IPS-11a (cell line): ENCODE data around the gene ZFAND2B.

Experiments
- H3K4me3 ChIP-seq: one replicate; pipeline ENCODE4 v1.5.1; 2013; ENCODE audit warnings: low read depth, low read length, control low read depth

The ZFAND2B gene

GRCh38 chr2:219206328-219207133, at the start of gene ZFAND2B:
ZFAND2B (plus strand) TSS chr2:219206782; CDS start chr2:219206988, 206 bp downstream.
- H3K4me3 ChIP-seq, result peak within 1 kb of the TSS; percentile 73

- H3K4me3 ChIP-seq, result no peak overlapping the region
Observed at GRCh38 chr2:219157396-219157795, 49.2 kb upstream of the ZFAND2B start.

- H3K4me3 ChIP-seq, result no peak overlapping the region
Observed at GRCh38 chr2:219158025-219158424, 48.6 kb upstream of the ZFAND2B start.

- H3K4me3 ChIP-seq, result no peak overlapping the region
Observed at GRCh38 chr2:219158586-219158985, 48.0 kb upstream of the ZFAND2B start.

GRCh38 chr2:219159771-219160185, 46.8 kb upstream of the ZFAND2B start:
- H3K4me3 ChIP-seq, result peak overlapping the region; percentile 75

- H3K4me3 ChIP-seq, result peak within 1 kb of the TSS; percentile 75
Observed at GRCh38 chr2:219160186-219161017, 46.2 kb upstream of the ZFAND2B start, which contains the start of gene NHEJ1. NHEJ1 (minus strand) TSS chr2:219160815; CDS start chr2:219158362, 2,453 bp downstream.

- peak overlapping the region; percentile 75 for H3K4me3 ChIP-seq
Observed at GRCh38 chr2:219161097-219161496, 45.5 kb upstream of the ZFAND2B start.

- H3K4me3 ChIP-seq, result no peak overlapping the region
Observed at GRCh38 chr2:219163156-219163555, 43.4 kb upstream of the ZFAND2B start.

GRCh38 chr2:219165058-219165911, 41.3 kb upstream of the ZFAND2B start:
- no peak overlapping the region for H3K4me3 ChIP-seq

- no peak overlapping the region for H3K4me3 ChIP-seq
Observed at GRCh38 chr2:219167997-219168396, 38.6 kb upstream of the ZFAND2B start.

GRCh38 chr2:219168526-219168925, 38.1 kb upstream of the ZFAND2B start:
- no peak overlapping the region for H3K4me3 ChIP-seq

GRCh38 chr2:219168932-219169331, 37.6 kb upstream of the ZFAND2B start:
- no peak overlapping the region for H3K4me3 ChIP-seq

GRCh38 chr2:219169930-219170654, 36.5 kb upstream of the ZFAND2B start, which contains the start of gene SLC23A3:
SLC23A3 (minus strand) TSS chr2:219170029; CDS start chr2:219169984, 45 bp downstream.
- no peak within 1 kb of the TSS for H3K4me3 ChIP-seq

GRCh38 chr2:219171231-219171651, 35.3 kb upstream of the ZFAND2B start:
- no peak overlapping the region for H3K4me3 ChIP-seq

- no peak overlapping the region for H3K4me3 ChIP-seq
Observed at GRCh38 chr2:219172231-219173154, 34.1 kb upstream of the ZFAND2B start.

- H3K4me3 ChIP-seq, result no peak overlapping the region
Observed at GRCh38 chr2:219173176-219173575, 33.4 kb upstream of the ZFAND2B start.

- no peak overlapping the region for H3K4me3 ChIP-seq
Observed at GRCh38 chr2:219174146-219174545, 32.4 kb upstream of the ZFAND2B start.

GRCh38 chr2:219174801-219175200, 31.8 kb upstream of the ZFAND2B start:
- no peak overlapping the region for H3K4me3 ChIP-seq

GRCh38 chr2:219175486-219175885, 31.1 kb upstream of the ZFAND2B start:
- H3K4me3 ChIP-seq, result peak overlapping the region; percentile 78
